22Rv1 (cell line): ENCODE data around the gene EMP2.

Experiments
- ZFX ChIP-seq: fragments of 450-650 bp; IDR thresholded peaks from 2 replicates; pipeline ENCODE4 v1.6.1; 2017; ENCODE audit warnings: antibody characterized with exemption, borderline replicate concordance
- TF ChIP-seq, protein P1 (sequence below): fragments of 450-650 bp; IDR thresholded peaks from 2 replicates; pipeline ENCODE4 v1.5.1; 2017; ENCODE audit warnings: mild to moderate bottlenecking

DNA sequence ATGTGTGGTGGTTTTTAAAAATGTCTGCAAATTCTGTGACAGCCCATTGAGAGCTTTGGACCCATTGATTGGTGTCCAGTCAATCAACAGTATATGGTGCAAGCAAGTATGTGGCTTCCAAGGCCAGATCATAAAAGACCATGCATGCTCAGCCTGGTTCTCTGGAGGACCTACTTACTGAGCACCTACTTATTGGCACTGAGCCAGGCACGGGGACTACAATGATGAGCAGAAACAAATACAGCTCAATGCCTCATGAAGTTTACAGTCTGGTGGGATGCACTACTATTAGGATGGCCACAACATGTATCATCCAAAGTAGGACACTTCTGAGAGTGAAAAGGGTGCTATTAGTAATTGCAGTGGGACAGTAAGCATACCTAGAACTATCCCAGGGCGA lies 7.2 kb upstream of the EMP2 start:
- TF ChIP-seq, protein P1, sequence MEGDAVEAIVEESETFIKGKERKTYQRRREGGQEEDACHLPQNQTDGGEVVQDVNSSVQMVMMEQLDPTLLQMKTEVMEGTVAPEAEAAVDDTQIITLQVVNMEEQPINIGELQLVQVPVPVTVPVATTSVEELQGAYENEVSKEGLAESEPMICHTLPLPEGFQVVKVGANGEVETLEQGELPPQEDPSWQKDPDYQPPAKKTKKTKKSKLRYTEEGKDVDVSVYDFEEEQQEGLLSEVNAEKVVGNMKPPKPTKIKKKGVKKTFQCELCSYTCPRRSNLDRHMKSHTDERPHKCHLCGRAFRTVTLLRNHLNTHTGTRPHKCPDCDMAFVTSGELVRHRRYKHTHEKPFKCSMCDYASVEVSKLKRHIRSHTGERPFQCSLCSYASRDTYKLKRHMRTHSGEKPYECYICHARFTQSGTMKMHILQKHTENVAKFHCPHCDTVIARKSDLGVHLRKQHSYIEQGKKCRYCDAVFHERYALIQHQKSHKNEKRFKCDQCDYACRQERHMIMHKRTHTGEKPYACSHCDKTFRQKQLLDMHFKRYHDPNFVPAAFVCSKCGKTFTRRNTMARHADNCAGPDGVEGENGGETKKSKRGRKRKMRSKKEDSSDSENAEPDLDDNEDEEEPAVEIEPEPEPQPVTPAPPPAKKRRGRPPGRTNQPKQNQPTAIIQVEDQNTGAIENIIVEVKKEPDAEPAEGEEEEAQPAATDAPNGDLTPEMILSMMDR = no peak
- TF ChIP-seq ZFX = no peak
